ENCODE results near the gene GALNT17.
"Not testable (repeated sequence)": the region's sequence is repeated elsewhere in the genome, so short reads cannot be mapped to it uniquely, and the experiment has no call there.

Gene GALNT17

DNA sequence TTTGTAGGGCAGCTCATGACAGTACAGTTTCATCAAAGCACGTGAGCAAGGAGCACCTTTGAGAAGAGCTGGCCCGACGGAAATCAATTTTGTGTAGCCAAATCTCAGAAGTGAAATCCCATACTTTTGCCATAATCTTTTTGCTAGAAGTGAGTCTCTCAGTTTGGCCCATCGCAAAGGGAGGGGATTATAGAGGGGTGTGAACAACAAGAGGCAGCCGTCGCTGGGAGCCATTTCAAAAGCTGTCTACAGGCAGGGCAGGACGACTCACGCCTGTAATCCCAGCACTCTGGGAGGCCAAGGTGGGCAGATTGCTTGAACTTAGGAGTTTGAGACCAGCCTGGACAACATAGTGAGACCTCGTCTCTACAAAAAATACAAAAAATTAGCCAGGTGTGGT, 599.8 kb downstream of the GALNT17 start:
- TF ChIP-seq, protein P1, sequence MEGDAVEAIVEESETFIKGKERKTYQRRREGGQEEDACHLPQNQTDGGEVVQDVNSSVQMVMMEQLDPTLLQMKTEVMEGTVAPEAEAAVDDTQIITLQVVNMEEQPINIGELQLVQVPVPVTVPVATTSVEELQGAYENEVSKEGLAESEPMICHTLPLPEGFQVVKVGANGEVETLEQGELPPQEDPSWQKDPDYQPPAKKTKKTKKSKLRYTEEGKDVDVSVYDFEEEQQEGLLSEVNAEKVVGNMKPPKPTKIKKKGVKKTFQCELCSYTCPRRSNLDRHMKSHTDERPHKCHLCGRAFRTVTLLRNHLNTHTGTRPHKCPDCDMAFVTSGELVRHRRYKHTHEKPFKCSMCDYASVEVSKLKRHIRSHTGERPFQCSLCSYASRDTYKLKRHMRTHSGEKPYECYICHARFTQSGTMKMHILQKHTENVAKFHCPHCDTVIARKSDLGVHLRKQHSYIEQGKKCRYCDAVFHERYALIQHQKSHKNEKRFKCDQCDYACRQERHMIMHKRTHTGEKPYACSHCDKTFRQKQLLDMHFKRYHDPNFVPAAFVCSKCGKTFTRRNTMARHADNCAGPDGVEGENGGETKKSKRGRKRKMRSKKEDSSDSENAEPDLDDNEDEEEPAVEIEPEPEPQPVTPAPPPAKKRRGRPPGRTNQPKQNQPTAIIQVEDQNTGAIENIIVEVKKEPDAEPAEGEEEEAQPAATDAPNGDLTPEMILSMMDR (IDR thresholded peaks at IDR 0.05; ENCODE audit: low read depth, low read length, missing control alignments) = no peak
- Histone ChIP-seq H3K27me3 (replicated peaks) (no peaks in the 10 kb centered on the region), H3K4me3 (ENCODE audit: low read depth, low read length) (no peak overlapping the region), H3K36me3 (replicated peaks) (no peaks in the 10 kb centered on the region), H3K27ac (no peak overlapping the region)
- in situ Hi-C loops (cut with HindIII; ENCODE audit: low pct_ligation_motif_present, low sequenced_read_pairs) = no loop called here
- no peak for DNase-seq

DNA sequence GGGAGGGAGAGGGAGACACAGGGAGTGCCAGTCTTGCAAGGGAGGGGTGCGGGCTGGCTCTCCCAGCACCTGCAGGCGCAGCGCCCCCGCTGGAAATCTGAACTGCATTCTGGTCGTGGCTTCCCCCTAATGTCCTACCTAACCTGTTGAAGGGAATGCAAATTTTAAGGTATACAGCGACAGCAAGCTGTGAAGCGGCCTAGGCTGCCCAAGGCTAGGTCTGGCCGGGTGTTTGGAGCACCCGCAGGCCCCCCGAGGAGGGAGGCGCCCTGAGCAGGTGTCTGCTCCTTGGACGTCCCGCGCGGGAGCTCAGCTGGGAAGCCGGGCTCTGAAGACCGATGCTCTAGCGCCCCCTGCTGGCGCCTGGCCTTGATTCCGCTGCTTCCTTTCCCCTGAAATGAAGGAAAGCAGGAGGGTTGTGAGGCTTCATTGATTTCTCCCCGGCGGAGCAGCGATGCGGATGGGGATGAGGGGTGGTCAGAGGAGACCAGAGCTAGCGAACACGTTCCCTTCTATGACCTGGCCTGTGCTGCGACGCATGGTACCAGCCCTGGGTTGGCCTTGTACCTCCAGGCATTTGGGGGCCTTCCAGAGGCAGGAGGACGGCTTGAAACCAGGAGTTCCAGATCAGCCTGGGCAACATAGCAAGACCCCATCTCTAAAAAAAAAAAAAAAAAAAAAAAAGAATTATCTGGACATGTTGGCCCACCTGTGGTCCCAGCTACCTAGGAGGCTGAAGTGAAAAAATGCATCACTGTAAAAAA, 601.3 kb downstream of the GALNT17 start:
- Histone ChIP-seq H3K4me3 (ENCODE audit: low read depth, low read length) (no peak overlapping the region), H3K27me3 (replicated peaks) (no peaks in the 10 kb centered on the region), H3K36me3 (replicated peaks) (no peaks in the 10 kb centered on the region), H3K27ac (no peak overlapping the region)
- TF ChIP-seq, protein P1 (IDR thresholded peaks at IDR 0.05; ENCODE audit: low read depth, low read length, missing control alignments) = peak; percentile 92
- in situ Hi-C loops (cut with HindIII; ENCODE audit: low pct_ligation_motif_present, low sequenced_read_pairs) = no loop called here
- peak; percentile 59 for DNase-seq

DNA sequence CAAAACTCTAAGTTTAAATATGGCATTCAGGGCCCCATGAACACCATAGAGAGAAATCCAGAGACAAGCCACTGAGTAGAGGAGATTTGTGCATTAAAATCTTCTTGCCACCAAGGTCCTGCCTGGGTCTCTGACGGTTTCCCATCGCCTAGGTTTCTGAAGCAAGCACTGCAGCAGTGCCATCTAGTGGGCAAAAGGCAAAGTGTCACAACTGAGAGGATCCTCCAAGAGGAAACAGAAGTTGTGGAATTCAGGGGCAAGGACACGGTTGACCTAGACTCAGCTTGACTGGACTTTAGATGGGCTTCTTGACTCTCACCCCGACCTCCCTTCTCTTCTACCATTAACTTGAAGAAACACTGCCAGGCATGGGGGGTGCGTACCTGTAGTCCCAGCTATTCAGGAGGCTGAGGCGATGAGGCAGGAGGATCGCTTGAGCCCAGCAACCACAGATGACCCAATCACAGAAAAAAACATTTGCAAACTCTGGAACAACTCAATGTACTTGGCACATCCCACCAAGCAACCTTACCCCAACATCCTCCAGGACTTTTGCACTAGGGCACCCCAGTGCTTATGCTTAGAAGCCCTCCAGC, 604.1 kb downstream of the GALNT17 start:
- peak; percentile 65 for DNase-seq
- no peak overlapping the region for H3K4me3 ChIP-seq (ENCODE audit: low read depth, low read length)
- H3K27me3 ChIP-seq (replicated peaks) = no peaks in the 10 kb centered on the region
- no peak overlapping the region for H3K27ac ChIP-seq
- no peaks in the 10 kb centered on the region for H3K36me3 ChIP-seq (replicated peaks)
- TF ChIP-seq, protein P1 (IDR thresholded peaks at IDR 0.05; ENCODE audit: low read depth, low read length, missing control alignments) = peak; percentile 90
- in situ Hi-C loops (cut with HindIII; ENCODE audit: low pct_ligation_motif_present, low sequenced_read_pairs) = no loop called here

DNA sequence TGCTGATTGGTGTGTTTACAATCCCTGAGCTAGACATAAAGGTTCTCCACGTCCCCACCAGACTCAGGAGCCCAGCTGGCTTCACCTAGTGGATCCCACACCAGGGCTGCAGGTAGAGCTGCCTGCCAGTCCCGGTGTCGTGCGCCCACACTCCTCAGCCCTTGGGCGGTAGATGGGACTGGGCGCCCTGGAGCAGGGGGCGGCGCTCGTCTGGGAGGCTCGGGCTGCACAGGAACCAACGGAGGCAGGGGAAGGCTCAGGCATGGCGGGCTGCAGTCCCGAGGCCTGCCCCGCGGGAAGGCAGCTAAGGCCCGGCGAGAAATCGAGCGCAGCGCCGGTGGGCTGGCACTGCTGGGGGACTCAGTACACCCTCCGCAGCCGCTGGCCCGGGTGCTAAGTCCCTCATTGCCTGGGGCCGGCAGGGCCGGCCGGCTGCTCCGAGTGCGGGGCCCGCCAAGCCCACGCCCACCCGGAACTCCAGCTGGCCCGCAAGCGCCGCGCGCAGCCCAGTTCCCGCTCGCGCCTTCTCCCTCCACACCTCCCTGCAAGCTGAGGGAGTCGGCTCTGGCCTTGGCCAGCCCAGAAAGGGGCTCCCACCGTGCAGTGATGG, 606.1 kb downstream of the GALNT17 start:
- in situ Hi-C loops (cut with HindIII; ENCODE audit: low pct_ligation_motif_present, low sequenced_read_pairs); H3K27ac ChIP-seq; H3K27me3 ChIP-seq (replicated peaks); H3K4me3 ChIP-seq (ENCODE audit: low read depth, low read length); DNase-seq; H3K36me3 ChIP-seq (replicated peaks): not testable (repeated sequence)

DNA sequence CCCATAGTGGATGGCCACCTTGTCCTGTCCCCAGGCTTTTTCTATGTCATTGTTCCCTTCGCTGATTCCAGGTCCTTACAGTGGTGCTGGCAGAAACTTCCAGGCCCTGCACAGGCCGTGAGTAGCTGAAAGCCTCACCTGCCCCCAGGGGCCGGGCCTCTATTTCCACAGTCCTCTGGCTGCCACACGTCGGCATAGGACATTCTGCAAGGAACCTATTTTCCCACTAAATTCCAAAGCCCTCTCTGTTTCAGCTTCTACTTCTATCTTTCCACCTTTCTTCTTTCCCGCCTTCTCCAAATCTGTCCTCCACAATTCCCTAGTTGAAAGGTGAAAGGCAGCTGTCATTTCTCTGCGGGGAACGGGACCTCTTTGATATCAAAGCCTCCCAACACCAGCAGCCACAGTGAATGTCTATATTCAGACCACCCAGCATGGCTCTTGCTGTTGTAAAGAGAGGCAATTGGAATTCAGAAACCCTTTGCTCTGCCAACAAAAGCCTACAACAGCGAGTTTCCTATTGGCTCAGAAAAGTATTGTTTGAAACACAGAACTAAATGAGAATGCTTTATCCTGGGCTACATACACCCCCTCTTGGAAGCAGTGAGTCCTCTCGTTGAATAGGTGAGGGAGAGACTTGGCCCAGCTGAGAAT, 607.7 kb downstream of the GALNT17 start:
- H3K27me3 ChIP-seq (replicated peaks) = no peaks in the 10 kb centered on the region
- H3K36me3 ChIP-seq (replicated peaks) = no peaks in the 10 kb centered on the region
- in situ Hi-C loops (cut with HindIII; ENCODE audit: low pct_ligation_motif_present, low sequenced_read_pairs) = no loop called here
- DNase-seq = no peak
- TF ChIP-seq, protein P1 (IDR thresholded peaks at IDR 0.05; ENCODE audit: low read depth, low read length, missing control alignments) = no peak
- H3K4me3 ChIP-seq (ENCODE audit: low read depth, low read length) = no peak overlapping the region
- H3K27ac ChIP-seq = no peak overlapping the region

DNA sequence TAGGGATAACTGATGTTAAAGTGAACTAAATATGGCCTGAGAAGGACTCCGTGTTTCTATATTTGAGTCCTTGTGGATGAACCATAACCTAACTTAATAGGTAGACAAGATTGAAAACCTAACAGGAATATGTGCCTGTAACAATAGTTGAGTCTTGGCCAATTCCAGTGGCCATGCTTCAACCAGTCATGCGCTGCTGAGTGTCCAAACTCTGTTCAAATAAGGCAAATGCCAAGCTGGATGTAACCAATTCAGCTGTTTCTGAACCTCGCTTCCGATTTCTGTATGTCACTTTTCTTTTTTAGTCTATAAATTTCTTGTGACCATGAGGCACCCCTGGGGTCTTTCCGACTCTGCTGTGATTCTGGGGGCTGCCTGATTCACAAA, 608.2 kb downstream of the GALNT17 start:
- TF ChIP-seq, protein P1 (IDR thresholded peaks at IDR 0.05; ENCODE audit: low read depth, low read length, missing control alignments) = no peak
- in situ Hi-C loops (cut with HindIII; ENCODE audit: low pct_ligation_motif_present, low sequenced_read_pairs) = no loop called here
- Histone ChIP-seq H3K27ac (no peak overlapping the region), H3K27me3 (replicated peaks) (no peaks in the 10 kb centered on the region), H3K36me3 (replicated peaks) (no peaks in the 10 kb centered on the region), H3K4me3 (ENCODE audit: low read depth, low read length) (no peak overlapping the region)
- DNase-seq = no peak
